T1000 (cell line): ENCODE data around the gene DNA2.

ENCODE experiments used
- DNase-seq: peaks from one replicate; lab custom pipeline; 2025; ENCODE audit warnings: mixed read lengths; lab: John Stamatoyannopoulos, UW

DNA2 gene

GRCh38 chr10:68364101-68364886 lies 107.5 kb downstream of the DNA2 start:
- DNase-seq = no peak
